SH-SY5Y (cell line): ENCODE data around the gene TEX13A.

Experiments used
- GATA2 ChIP-seq: IDR thresholded peaks from 2 replicates; pipeline ENCODE4 v1.6.1; 2011; ENCODE audit warnings: mild to moderate bottlenecking, low read depth, low read length
- GATA3 ChIP-seq: IDR thresholded peaks from 2 replicates; pipeline ENCODE4 v1.6.1; 2011; ENCODE audit warnings: low read depth, mild to moderate bottlenecking, low read length, moderate library complexity

The TEX13A gene

GRCh38 chrX:105210258-105210657 is 10.2 kb downstream of the TEX13A start:
- TF ChIP-seq GATA3, result no peak
- no peak for TF ChIP-seq GATA2

- TF ChIP-seq GATA2 (no peak), GATA3 (no peak)
Observed at GRCh38 chrX:105209406-105209805, 11.1 kb downstream of the TEX13A start.

GRCh38 chrX:105191878-105192277 is 28.6 kb downstream of the TEX13A start:
- TF ChIP-seq GATA3 (no peak), GATA2 (no peak)

GRCh38 chrX:105190252-105190853 is 30.1 kb downstream of the TEX13A start:
- no peak for TF ChIP-seq GATA2
- no peak for TF ChIP-seq GATA3

GRCh38 chrX:105189093-105189492 is 31.4 kb downstream of the TEX13A start:
- no peak for TF ChIP-seq GATA3
- TF ChIP-seq GATA2, result no peak

- TF ChIP-seq GATA3 (no peak), GATA2 (no peak)
Observed at GRCh38 chrX:105179644-105180043, 40.9 kb downstream of the TEX13A start.

- TF ChIP-seq GATA3 (no peak), GATA2 (no peak)
Observed at GRCh38 chrX:105173071-105173470, 47.4 kb downstream of the TEX13A start.
